ENCODE results near the gene NCOR1. TPM values are rescaled to one million over a fixed set of nuclear protein-coding genes. Genes with fewer than 3 reads are reported as not detected.

Gene NCOR1
- total and polyA plus RNA-seq, 2 of the 13 experiments (the other 11 are each of a cell fraction or from before 2014, with no cell fraction given) = 57.0 to 71.7 TPM

- TF ChIP-seq TSC22D2 (CRISPR knock-in tag; IDR thresholded peaks at IDR 0.05; ENCODE audit: borderline replicate concordance) = peak; percentile 87; the same call in 1 of the 2 replicates
- TF ChIP-seq ZNF605 (CRISPR knock-in tag; IDR thresholded peaks at IDR 0.05) = peak; percentile 66; the same call in 1 of the 2 replicates
- peak; percentile 91 for TF ChIP-seq ATF7-NPFF (CRISPR knock-in tag; IDR thresholded peaks at IDR 0.05; ENCODE audit: low read depth)
- TF ChIP-seq PHF5A (CRISPR knock-in tag; IDR thresholded peaks at IDR 0.05; ENCODE audit: low read depth, unreplicated experiment) = peak; percentile 78
- no peak for TF ChIP-seq ARID2 (CRISPR knock-in tag; IDR thresholded peaks at IDR 0.05; ENCODE audit: borderline replicate concordance)
- TF ChIP-seq THAP8 (CRISPR knock-in tag; IDR thresholded peaks at IDR 0.05; ENCODE audit: borderline replicate concordance) = peak; percentile 66; the same call in 1 of the 2 replicates
- TF ChIP-seq GZF1 (CRISPR knock-in tag; IDR thresholded peaks at IDR 0.05) = peak; percentile 82; the same call in 1 of the 2 replicates
- no peak for TF ChIP-seq PRPF4 (IDR thresholded peaks at IDR 0.05; ENCODE audit: low read depth, low read length, poor library complexity, severe bottlenecking)
- no peak for TF ChIP-seq TCF7L2 (IDR thresholded peaks at IDR 0.05; ENCODE audit: low read depth, low read length)
- peak; percentile 83 for TF ChIP-seq NR2C2 (CRISPR knock-in tag; IDR thresholded peaks at IDR 0.05; ENCODE audit: borderline replicate concordance)
- TF ChIP-seq HMG20A (CRISPR knock-in tag; IDR thresholded peaks at IDR 0.05; ENCODE audit: borderline replicate concordance) = peak; percentile 58; the same call in 1 of the 2 replicates
- peak; percentile 92 for TF ChIP-seq YEATS2 (CRISPR knock-in tag; IDR thresholded peaks at IDR 0.05; ENCODE audit: borderline replicate concordance)
- TF ChIP-seq PLSCR1 (CRISPR knock-in tag; IDR thresholded peaks at IDR 0.05; ENCODE audit: borderline replicate concordance) = no peak; the same call in 1 of the 2 replicates
- TF ChIP-seq EEA1 (CRISPR knock-in tag; IDR thresholded peaks at IDR 0.05; ENCODE audit: borderline replicate concordance) = peak; percentile 77; the same call in 1 of the 2 replicates
- TF ChIP-seq CBX1 (IDR thresholded peaks at IDR 0.05; ENCODE audit: low read depth) = peak; percentile 90
- TF ChIP-seq ZNF263 (CRISPR knock-in tag; IDR thresholded peaks at IDR 0.05) = peak; percentile 74
- no peak for TF ChIP-seq ZUFSP (CRISPR knock-in tag; IDR thresholded peaks at IDR 0.05; ENCODE audit: borderline replicate concordance)
- no peak for TF ChIP-seq ZBTB37 (CRISPR knock-in tag; IDR thresholded peaks at IDR 0.05)
- peak; percentile 69; the same call in 1 of the 2 replicates for TF ChIP-seq MLXIP (CRISPR knock-in tag; IDR thresholded peaks at IDR 0.05; ENCODE audit: borderline replicate concordance)
- peak; percentile 83 for TF ChIP-seq RFXAP (CRISPR knock-in tag; IDR thresholded peaks at IDR 0.05; ENCODE audit: borderline replicate concordance)
These were observed 216.0 kb downstream of the NCOR1 start, which contains the start of the genes TTC19 and ZSWIM7 (continued) for GRCh38 chr17:15999141-15999973.
